ENCODE measurements around the gene VWA3A.
"Not testable (repeated sequence)": the region's sequence is repeated elsewhere in the genome, so short reads cannot be mapped to it uniquely, and the experiment has no call there.

The VWA3A gene

DNA sequence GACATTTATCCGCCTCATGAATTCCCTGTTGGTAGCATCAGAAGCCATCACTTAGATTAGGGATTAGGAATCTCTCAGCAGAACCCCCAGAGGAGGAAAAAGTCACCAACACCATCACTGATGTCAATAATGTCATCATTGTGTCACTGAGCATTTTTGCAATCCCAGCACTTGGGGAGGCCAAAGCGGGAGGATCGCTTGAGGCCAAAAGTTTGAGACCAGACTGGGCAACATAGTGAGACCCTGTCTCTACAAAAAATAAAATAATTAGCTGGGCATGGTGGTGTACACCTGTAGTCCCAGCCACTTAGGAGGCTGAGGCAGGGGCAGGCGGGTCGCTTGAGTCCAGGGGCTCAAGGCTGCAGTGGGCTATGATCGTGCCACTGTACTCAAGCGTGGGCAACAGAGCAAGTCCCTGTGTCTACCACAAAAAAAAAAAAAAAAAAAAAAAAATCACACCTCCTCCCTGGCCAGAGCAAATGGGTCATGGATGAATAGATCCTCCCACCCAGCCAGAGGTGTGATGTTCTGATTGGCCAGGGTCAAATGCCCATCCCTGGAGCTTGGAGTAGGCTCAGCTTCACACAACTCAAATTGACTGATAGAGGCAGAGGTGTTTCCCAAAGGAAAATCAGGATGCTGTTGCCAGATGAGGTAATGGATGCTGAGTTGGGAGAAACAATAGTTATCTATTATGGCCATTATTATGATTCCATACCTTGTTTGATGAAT is 31.6 kb downstream of the VWA3A start:
- Histone ChIP-seq H3K4me1 (ENCODE audit: control insufficient read depth, low read depth, low read length) (no peaks in the 10 kb centered on the region), H3K9ac (ENCODE audit: low read length) (no peak overlapping the region), H3K4me3 (ENCODE audit: low read length) (no peak overlapping the region), H3K36me3 (ENCODE audit: control insufficient read depth, low read depth, low read length) (no peaks in the 10 kb centered on the region), H3K27ac (ENCODE audit: low read length) (no peak overlapping the region), H3K9me3 (ENCODE audit: control insufficient read depth, low read depth, low read length) (no peaks in the 10 kb centered on the region), H3K27me3 (ENCODE audit: control insufficient read depth, insufficient read depth, low read length) (no peaks in the 10 kb centered on the region)

DNA sequence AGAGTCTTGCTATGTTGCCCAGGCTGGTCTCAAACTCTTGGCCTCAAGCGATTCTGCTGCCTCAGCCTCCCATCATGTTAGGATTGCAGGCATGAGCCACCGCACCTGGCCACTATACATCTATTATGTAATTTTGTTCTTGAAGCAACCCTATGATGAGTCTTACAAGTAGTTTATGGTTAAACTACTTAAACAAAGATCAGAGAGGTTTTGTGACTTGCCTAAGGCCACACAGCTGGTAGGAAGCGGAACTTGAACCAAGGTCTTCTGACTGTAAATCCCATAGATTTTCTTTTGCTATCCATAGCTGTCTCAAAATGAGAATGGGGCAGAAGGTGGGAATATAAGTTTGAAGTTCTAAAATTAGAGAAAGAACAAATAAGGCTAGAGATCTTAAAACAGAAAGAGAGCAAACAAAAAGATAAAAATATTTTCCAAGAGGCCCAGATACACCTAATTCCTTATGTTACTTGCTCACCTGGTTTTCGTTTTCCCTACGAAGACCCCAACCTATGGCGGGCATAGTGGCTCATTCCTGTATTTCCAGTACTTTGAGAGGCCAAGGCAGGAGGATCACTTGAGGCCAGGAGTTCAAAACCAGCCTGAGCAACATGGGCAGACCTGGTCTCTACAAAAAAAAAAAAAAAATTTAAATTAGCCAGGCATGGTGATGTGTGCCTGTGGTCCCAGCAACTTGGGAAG is 32.4 kb downstream of the VWA3A start:
- no peaks in the 10 kb centered on the region for H3K36me3 ChIP-seq (ENCODE audit: control insufficient read depth, low read depth, low read length)
- no peaks in the 10 kb centered on the region for H3K4me1 ChIP-seq (ENCODE audit: control insufficient read depth, low read depth, low read length)
- H3K4me3 ChIP-seq (ENCODE audit: low read length), result no peak overlapping the region
- no peaks in the 10 kb centered on the region for H3K27me3 ChIP-seq (ENCODE audit: control insufficient read depth, insufficient read depth, low read length)
- no peaks in the 10 kb centered on the region for H3K9me3 ChIP-seq (ENCODE audit: control insufficient read depth, low read depth, low read length)
- H3K9ac ChIP-seq (ENCODE audit: low read length), result no peak overlapping the region
- H3K27ac ChIP-seq (ENCODE audit: low read length), result no peak overlapping the region

DNA sequence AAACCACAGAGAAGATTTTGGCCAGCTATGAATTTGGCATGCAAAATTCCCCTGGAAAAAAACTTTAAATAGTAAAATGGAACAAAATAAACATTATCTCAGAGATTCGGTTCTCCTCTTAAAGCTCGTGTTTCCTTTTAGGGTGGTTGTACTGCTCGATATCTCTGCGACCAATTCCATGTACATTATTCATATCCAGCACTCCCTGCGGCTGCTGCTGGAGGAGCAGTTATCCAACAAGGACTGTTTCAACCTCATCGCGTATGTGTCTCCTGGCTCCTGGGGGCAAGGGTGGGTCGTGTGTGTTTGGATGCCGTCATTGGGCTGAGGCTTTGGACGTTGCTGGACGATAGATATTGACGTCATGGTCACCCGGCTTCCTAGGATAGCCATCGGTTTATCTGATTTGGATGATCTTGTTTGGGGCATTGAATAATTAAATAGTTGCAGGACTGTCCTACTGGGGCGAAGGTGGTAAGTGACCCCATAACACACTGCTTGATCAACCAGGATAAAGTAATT is 33.8 kb downstream of the VWA3A start:
- H3K27ac ChIP-seq (ENCODE audit: low read length), result no peak overlapping the region
- no peak overlapping the region for H3K9ac ChIP-seq (ENCODE audit: low read length)
- no peaks in the 10 kb centered on the region for H3K27me3 ChIP-seq (ENCODE audit: control insufficient read depth, insufficient read depth, low read length)
- H3K4me1 ChIP-seq (ENCODE audit: control insufficient read depth, low read depth, low read length), result no peaks in the 10 kb centered on the region
- H3K4me3 ChIP-seq (ENCODE audit: low read length), result no peak overlapping the region
- H3K9me3 ChIP-seq (ENCODE audit: control insufficient read depth, low read depth, low read length), result no peaks in the 10 kb centered on the region
- no peaks in the 10 kb centered on the region for H3K36me3 ChIP-seq (ENCODE audit: control insufficient read depth, low read depth, low read length)

DNA sequence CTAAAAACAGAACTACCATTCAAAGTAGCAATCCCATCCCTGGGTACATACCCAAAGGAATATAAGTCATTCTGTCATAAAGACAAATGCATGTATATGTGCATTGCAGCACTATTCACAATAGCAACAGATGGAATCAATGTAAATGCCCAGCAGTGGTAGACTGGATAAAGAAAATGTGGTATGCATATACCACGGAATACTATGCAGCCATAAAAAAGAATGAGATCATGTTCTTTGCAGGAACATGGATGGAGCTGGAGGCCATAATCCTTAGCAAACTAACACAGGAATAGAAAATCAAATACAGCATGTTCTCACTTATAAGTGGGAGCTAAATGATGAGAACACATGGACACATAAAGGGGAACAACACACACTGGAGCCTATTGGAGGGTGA is 36.2 kb downstream of the VWA3A start:
- H3K27me3 ChIP-seq (ENCODE audit: control insufficient read depth, insufficient read depth, low read length); H3K4me3 ChIP-seq (ENCODE audit: low read length); H3K36me3 ChIP-seq (ENCODE audit: control insufficient read depth, low read depth, low read length): not testable (repeated sequence)

DNA sequence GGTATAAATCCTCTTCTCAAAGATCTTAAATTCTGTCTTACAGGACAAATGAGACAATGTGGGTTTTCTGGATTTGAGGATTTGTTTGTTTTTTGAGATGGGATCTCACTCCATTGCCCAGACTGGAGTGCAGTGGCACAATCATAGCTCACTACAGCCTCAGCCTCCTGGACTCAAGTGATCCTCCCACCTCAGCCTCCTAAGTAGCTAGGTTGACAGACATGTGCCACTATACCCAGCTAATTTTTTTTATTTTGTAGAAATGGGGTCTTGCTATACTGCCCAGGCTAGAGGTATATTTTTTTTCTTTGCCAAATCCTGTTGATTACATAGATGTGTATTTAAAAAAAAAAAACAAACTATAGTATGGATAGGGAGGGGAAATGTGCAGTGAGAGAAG is 38.2 kb downstream of the VWA3A start:
- Histone ChIP-seq H3K36me3 (ENCODE audit: control insufficient read depth, low read depth, low read length) (no peaks in the 10 kb centered on the region), H3K9ac (ENCODE audit: low read length) (no peak overlapping the region), H3K4me1 (ENCODE audit: control insufficient read depth, low read depth, low read length) (no peaks in the 10 kb centered on the region), H3K4me3 (ENCODE audit: low read length) (no peak overlapping the region), H3K27me3 (ENCODE audit: control insufficient read depth, insufficient read depth, low read length) (no peaks in the 10 kb centered on the region), H3K27ac (ENCODE audit: low read length) (no peak overlapping the region), H3K9me3 (ENCODE audit: control insufficient read depth, low read depth, low read length) (no peaks in the 10 kb centered on the region)

More for the DNA sequence above, 36.2 kb downstream of the VWA3A start:
- not testable (repeated sequence) for H3K4me1 ChIP-seq (ENCODE audit: control insufficient read depth, low read depth, low read length); H3K27ac ChIP-seq (ENCODE audit: low read length); H3K9ac ChIP-seq (ENCODE audit: low read length); H3K9me3 ChIP-seq (ENCODE audit: control insufficient read depth, low read depth, low read length)

DNA sequence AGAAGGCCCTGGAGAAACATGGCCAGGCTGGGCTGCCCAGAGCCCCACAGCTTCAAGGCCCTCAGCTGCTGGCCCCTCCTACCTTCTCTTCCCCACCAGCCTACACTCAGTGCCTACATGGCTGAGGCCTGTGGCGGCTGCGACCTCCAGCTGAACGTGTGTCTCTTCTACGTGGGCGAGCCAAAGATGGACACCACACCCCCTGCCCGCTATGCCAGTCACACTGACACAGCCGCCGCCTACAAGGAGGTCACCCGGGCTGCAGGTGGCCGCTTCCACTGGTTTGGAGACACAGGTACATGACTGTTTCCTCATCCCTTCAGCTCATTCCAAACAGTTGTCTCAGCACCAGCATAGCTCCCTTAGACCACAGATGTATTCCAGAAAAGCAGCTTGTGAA is 40.5 kb downstream of the VWA3A start:
- no peaks in the 10 kb centered on the region for H3K9me3 ChIP-seq (ENCODE audit: control insufficient read depth, low read depth, low read length)
- no peaks in the 10 kb centered on the region for H3K36me3 ChIP-seq (ENCODE audit: control insufficient read depth, low read depth, low read length)
- H3K9ac ChIP-seq (ENCODE audit: low read length), result no peak overlapping the region
- no peaks in the 10 kb centered on the region for H3K27me3 ChIP-seq (ENCODE audit: control insufficient read depth, insufficient read depth, low read length)
- no peak overlapping the region for H3K27ac ChIP-seq (ENCODE audit: low read length)
- H3K4me1 ChIP-seq (ENCODE audit: control insufficient read depth, low read depth, low read length), result no peaks in the 10 kb centered on the region
- no peak overlapping the region for H3K4me3 ChIP-seq (ENCODE audit: low read length)

DNA sequence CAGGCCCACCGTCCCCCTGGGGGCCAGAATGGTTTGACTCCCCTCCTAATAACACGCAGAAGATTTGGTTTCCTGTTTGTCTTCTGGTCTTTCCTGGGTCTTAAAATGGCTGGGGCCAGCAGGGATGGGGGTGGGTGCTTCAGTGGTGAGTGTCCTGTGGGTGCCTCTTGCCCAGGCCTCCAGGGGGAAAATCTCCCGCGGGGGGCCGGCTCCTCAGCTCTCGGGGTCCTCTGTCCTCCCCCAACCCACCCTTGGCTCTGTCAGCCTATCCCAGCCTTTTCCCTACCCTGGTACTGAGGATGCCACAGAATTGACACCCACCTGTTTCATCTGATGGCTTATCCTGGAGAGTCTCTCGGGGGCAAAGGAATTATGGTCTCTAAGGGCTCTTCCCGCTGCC is 46.1 kb downstream of the VWA3A start:
- no peaks in the 10 kb centered on the region for H3K4me1 ChIP-seq (ENCODE audit: control insufficient read depth, low read depth, low read length)

DNA sequence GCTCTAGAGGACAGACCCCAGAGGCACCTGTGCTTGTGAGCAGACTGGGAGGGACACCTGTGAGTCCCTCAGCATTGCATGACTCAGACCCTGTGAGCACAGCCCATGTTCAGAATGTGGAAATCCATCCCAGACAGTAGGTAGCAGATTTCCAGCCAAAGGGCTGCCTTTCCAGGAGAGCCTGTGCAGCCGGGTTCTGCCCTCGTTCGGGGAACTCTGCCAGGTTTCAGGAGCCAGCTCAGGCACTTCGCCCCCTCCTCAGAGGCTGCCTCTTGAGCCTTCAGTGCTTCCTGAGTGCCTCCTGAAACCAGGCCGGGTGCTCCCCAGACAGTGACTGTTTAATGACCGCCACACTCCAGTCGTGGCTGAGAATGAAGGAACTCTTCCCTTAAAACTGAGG is 46.7 kb downstream of the VWA3A start:
- Histone ChIP-seq H3K9me3 (ENCODE audit: control insufficient read depth, low read depth, low read length) (no peaks in the 10 kb centered on the region), H3K4me3 (ENCODE audit: low read length) (no peak overlapping the region), H3K36me3 (ENCODE audit: control insufficient read depth, low read depth, low read length) (no peaks in the 10 kb centered on the region), H3K27me3 (ENCODE audit: control insufficient read depth, insufficient read depth, low read length) (no peaks in the 10 kb centered on the region), H3K4me1 (ENCODE audit: control insufficient read depth, low read depth, low read length) (no peaks in the 10 kb centered on the region), H3K27ac (ENCODE audit: low read length) (no peak overlapping the region), H3K9ac (ENCODE audit: low read length) (no peak overlapping the region)

More for the DNA sequence above, 46.1 kb downstream of the VWA3A start:
- H3K9me3 ChIP-seq (ENCODE audit: control insufficient read depth, low read depth, low read length), result no peaks in the 10 kb centered on the region
- H3K4me3 ChIP-seq (ENCODE audit: low read length), result no peak overlapping the region
- no peak overlapping the region for H3K27ac ChIP-seq (ENCODE audit: low read length)
- H3K9ac ChIP-seq (ENCODE audit: low read length), result no peak overlapping the region
- no peaks in the 10 kb centered on the region for H3K36me3 ChIP-seq (ENCODE audit: control insufficient read depth, low read depth, low read length)
- no peaks in the 10 kb centered on the region for H3K27me3 ChIP-seq (ENCODE audit: control insufficient read depth, insufficient read depth, low read length)

DNA sequence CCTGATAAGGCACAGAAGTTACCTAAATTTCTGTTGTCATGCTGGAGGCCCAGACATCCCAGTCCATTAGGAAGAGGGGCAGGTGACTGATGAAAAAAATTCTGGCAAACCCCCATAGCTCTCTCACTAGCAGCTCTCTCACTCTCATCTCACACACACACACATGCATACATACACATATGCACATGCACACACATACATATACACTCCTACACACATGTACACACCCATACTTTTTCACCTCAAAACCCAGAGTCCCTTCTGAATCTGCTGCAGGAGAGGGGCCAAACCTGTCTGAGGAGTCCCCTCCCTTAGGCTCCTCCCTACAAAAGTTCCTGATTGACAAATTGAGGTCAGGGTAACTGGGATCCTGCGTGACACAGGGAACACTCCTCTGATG is 47.4 kb downstream of the VWA3A start:
- Histone ChIP-seq H3K27me3 (ENCODE audit: control insufficient read depth, insufficient read depth, low read length) (no peaks in the 10 kb centered on the region), H3K9ac (ENCODE audit: low read length) (no peak overlapping the region), H3K9me3 (ENCODE audit: control insufficient read depth, low read depth, low read length) (no peaks in the 10 kb centered on the region), H3K4me1 (ENCODE audit: control insufficient read depth, low read depth, low read length) (no peaks in the 10 kb centered on the region), H3K36me3 (ENCODE audit: control insufficient read depth, low read depth, low read length) (no peaks in the 10 kb centered on the region), H3K4me3 (ENCODE audit: low read length) (no peak overlapping the region), H3K27ac (ENCODE audit: low read length) (no peak overlapping the region)

DNA sequence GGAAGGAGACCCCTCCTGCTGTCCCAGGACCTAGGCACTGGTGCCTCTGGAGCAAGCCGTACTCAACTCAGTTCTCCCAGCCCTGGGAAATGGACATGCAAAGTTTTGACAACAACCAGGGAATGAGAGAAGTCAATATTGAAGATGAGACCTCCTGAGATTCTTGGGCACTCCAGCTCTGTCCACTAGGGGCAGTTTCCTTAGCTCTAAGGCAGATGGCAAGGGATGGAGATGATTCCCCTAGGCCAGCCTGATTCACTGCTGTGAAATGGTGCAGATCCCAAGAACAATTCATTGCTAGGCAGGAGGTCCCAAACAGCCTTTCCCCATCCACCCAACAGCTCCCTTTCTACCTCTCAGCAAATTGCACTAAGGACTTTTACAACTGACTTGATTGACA is 49.4 kb downstream of the VWA3A start:
- Histone ChIP-seq H3K9ac (ENCODE audit: low read length) (no peak overlapping the region), H3K36me3 (ENCODE audit: control insufficient read depth, low read depth, low read length) (no peaks in the 10 kb centered on the region), H3K4me3 (ENCODE audit: low read length) (no peak overlapping the region), H3K27ac (ENCODE audit: low read length) (no peak overlapping the region), H3K4me1 (ENCODE audit: control insufficient read depth, low read depth, low read length) (no peaks in the 10 kb centered on the region), H3K27me3 (ENCODE audit: control insufficient read depth, insufficient read depth, low read length) (no peaks in the 10 kb centered on the region), H3K9me3 (ENCODE audit: control insufficient read depth, low read depth, low read length) (no peaks in the 10 kb centered on the region)

DNA sequence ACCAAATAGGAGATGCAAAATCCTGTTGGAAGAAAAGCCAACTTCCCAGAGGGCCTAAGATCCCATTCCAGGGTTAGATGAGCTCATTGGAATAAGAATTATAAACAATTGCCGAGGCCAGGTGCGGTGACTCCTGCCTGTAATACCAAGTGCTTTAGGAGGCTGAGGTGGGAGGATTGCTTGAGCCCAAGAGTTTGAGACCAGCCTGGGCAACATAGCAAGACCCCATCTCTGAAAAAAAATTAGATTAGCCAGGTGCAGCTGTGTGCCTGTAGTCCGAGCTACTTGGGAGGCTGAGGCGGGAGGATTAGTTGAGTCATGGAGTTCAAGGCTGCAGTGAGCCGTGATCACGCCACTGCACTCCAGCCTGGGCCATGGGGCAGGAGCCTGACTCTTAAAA is 52.2 kb downstream of the VWA3A start:
- no peaks in the 10 kb centered on the region for H3K36me3 ChIP-seq (ENCODE audit: control insufficient read depth, low read depth, low read length)
- H3K4me3 ChIP-seq (ENCODE audit: low read length), result no peak overlapping the region
- H3K27me3 ChIP-seq (ENCODE audit: control insufficient read depth, insufficient read depth, low read length), result no peaks in the 10 kb centered on the region
- H3K9me3 ChIP-seq (ENCODE audit: control insufficient read depth, low read depth, low read length), result no peaks in the 10 kb centered on the region
- H3K4me1 ChIP-seq (ENCODE audit: control insufficient read depth, low read depth, low read length), result no peaks in the 10 kb centered on the region
- H3K27ac ChIP-seq (ENCODE audit: low read length), result no peak overlapping the region
- H3K9ac ChIP-seq (ENCODE audit: low read length), result no peak overlapping the region

DNA sequence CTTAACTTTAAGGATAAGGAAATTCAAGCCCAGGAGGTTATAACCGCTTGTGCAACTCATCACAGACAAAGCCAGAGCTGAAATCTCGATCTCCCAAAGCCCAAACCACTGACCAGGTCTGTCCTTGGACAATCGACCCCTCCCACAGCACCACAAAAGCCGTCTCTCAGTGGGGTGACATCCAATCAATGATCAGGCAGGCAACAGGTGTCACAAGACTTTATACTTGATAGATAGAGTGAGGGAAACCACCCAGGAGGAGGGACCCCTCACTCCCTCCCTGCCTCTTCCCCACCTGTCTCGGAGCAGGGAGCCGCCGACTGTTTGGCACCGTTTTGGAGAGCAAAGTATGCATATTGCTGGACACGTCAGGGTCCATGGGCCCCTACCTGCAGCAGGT is 55.5 kb downstream of the VWA3A start:
- Histone ChIP-seq H3K4me1 (ENCODE audit: control insufficient read depth, low read depth, low read length) (no peaks in the 10 kb centered on the region), H3K27ac (ENCODE audit: low read length) (no peak overlapping the region), H3K27me3 (ENCODE audit: control insufficient read depth, insufficient read depth, low read length) (no peaks in the 10 kb centered on the region), H3K36me3 (ENCODE audit: control insufficient read depth, low read depth, low read length) (no peaks in the 10 kb centered on the region), H3K9me3 (ENCODE audit: control insufficient read depth, low read depth, low read length) (no peaks in the 10 kb centered on the region), H3K4me3 (ENCODE audit: low read length) (no peak overlapping the region), H3K9ac (ENCODE audit: low read length) (no peak overlapping the region)
